IPS-NIHi11 (cell line): ENCODE results near the gene OR6C4.
"Not testable (repeated sequence)": the region's sequence is repeated elsewhere in the genome, so short reads cannot be mapped to it uniquely, and the experiment has no call there.

Experiments
- DNase-seq: peaks from one replicate; pipeline ENCODE4 v3.0.0; 2012; ENCODE audit warnings: mixed read lengths, low spot score

The OR6C4 gene

GRCh38 chr12:55549302-55549701 is at the start of gene OR6C4:
Gene OR6C4 (plus strand): TSS chr12:55549602. CDS start chr12:55551227, 1,625 bp downstream.
- DNase-seq, result no peak

GRCh38 chr12:55499810-55500252 is 49.6 kb upstream of the OR6C4 start:
- DNase-seq, result no peak

- no peak for DNase-seq
Measured at GRCh38 chr12:55501601-55502000, 47.8 kb upstream of the OR6C4 start.

GRCh38 chr12:55515696-55516095 is 33.7 kb upstream of the OR6C4 start:
- DNase-seq, result no peak

GRCh38 chr12:55516391-55516790 is 33.0 kb upstream of the OR6C4 start:
- no peak for DNase-seq

- not testable (repeated sequence) for DNase-seq
Measured at GRCh38 chr12:55548235-55548634, 1.2 kb upstream of the OR6C4 start.

- no peak for DNase-seq
Measured at GRCh38 chr12:55548756-55549155, 646 bp upstream of the OR6C4 start.

- DNase-seq, result no peak
Measured at GRCh38 chr12:55554296-55554695, 4.9 kb downstream of the OR6C4 start.

GRCh38 chr12:55570060-55570459 is 20.7 kb downstream of the OR6C4 start:
- not testable (repeated sequence) for DNase-seq

GRCh38 chr12:55570689-55571088 is 21.3 kb downstream of the OR6C4 start:
- DNase-seq, result not testable (repeated sequence)

- no peak for DNase-seq
Measured at GRCh38 chr12:55572168-55572567, 22.8 kb downstream of the OR6C4 start, which contains the start of gene OR2AP1. Gene OR2AP1 (plus strand): TSS chr12:55572468. CDS start chr12:55574415, 1,947 bp downstream.

GRCh38 chr12:55582066-55582465 is 32.7 kb downstream of the OR6C4 start:
- no peak for DNase-seq

GRCh38 chr12:55585817-55586216 is 36.4 kb downstream of the OR6C4 start:
- DNase-seq, result no peak

GRCh38 chr12:55590152-55590551 is 40.8 kb downstream of the OR6C4 start:
- DNase-seq, result not testable (repeated sequence)
